HEK293 (cell line): ENCODE data around the gene ADRA2B.

ENCODE experiments used
- CTCF ChIA-PET: fragments of 350-600 bp; formaldehyde crosslinking; extraction: SDS; loops from one replicate; lab custom pipeline; 2021; ENCODE audit warnings: antibody characterized with exemption; lab: Yijun Ruan, JAX
- POLR2A ChIA-PET: fragments of 300-600 bp; formaldehyde crosslinking; extraction: SDS; loops from one replicate; lab custom pipeline; 2020; ENCODE audit warnings: antibody characterized with exemption, inconsistent platforms; lab: Yijun Ruan, JAX
- H3K27ac ChIP-seq: fragments of 200-500 bp; sonication (Bioruptor generic); 2 replicates; pipeline ENCODE4 v1.5.1; 2014; ENCODE audit warnings: low read depth, low read length, control low read depth, inconsistent platforms; ENCODE audit errors: extremely low read depth
- H3K36me3 ChIP-seq, 2 experiments: fragments of 200-500 bp in 1 of 2; sonication (Bioruptor generic) in 1 of 2; 1 replicate in 1 of 2; 2 replicates in 1 of 2; pipeline ENCODE4 v1.5.1; 2014 to 2017; ENCODE audit warnings: inconsistent platforms in 2 of 2, low read length in 2 of 2; ENCODE audit not compliant: control insufficient read depth in 2 of 2, insufficient read depth in 1 of 2
- H3K4me1 ChIP-seq: fragments of 200-500 bp; sonication (Bioruptor generic); 2 replicates; pipeline ENCODE4 v1.5.1; 2014; ENCODE audit warnings: mild to moderate bottlenecking, low read length, inconsistent platforms; ENCODE audit not compliant: control insufficient read depth, insufficient read depth
- H3K4me3 ChIP-seq: 2 replicates; pipeline ENCODE4 v1.5.1; 2011; ENCODE audit warnings: low read depth, mild to moderate bottlenecking, control low read depth, low read length, moderate library complexity
- H3K9me3 ChIP-seq: fragments of 200-500 bp; sonication (Bioruptor generic); 2 replicates; pipeline ENCODE4 v1.5.1; 2014; ENCODE audit warnings: low read depth, low read length, inconsistent platforms; ENCODE audit not compliant: control insufficient read depth, insufficient read depth
- HOXD13 ChIP-seq: sonication (generic); formaldehyde crosslinking; IDR thresholded peaks from 2 replicates; pipeline ENCODE4 v1.8.0; 2022; ENCODE audit warnings: missing genetic modification reagents, borderline replicate concordance
- KLF1 ChIP-seq: fragments of 450-650 bp; formaldehyde crosslinking; IDR thresholded peaks from 2 replicates; pipeline ENCODE4 v1.5.1; 2016; ENCODE audit warnings: missing biosample characterization, missing genetic modification characterization
- PRDM1 ChIP-seq: fragments of 450-650 bp; formaldehyde crosslinking; IDR thresholded peaks from 2 replicates; pipeline ENCODE4; 2016; ENCODE audit warnings: missing biosample characterization, missing genetic modification characterization
- TRIM28 ChIP-seq: IDR thresholded peaks from 2 replicates; pipeline ENCODE4 v1.6.1; 2011; ENCODE audit warnings: low read length, control low read depth, borderline replicate concordance
- ZBTB48 ChIP-seq: fragments of 450-650 bp; formaldehyde crosslinking; IDR thresholded peaks from 2 replicates; pipeline ENCODE4 v1.5.1; 2016; ENCODE audit warnings: missing biosample characterization, missing genetic modification characterization
- ZFP3 ChIP-seq: fragments of 450-650 bp; formaldehyde crosslinking; IDR thresholded peaks from 2 replicates; pipeline ENCODE4 v1.5.1; 2016; ENCODE audit warnings: low read depth, missing biosample characterization, missing genetic modification characterization
- ZFP37 ChIP-seq: fragments of 450-650 bp; formaldehyde crosslinking; IDR thresholded peaks from 2 replicates; pipeline ENCODE4 v1.5.1; 2016; ENCODE audit warnings: missing biosample characterization, missing genetic modification characterization
- ZNF112 ChIP-seq: fragments of 450-650 bp; formaldehyde crosslinking; IDR thresholded peaks from 2 replicates; pipeline ENCODE4 v1.5.0; 2017; ENCODE audit warnings: missing biosample characterization, missing genetic modification characterization
- ZNF146 ChIP-seq: fragments of 450-650 bp; formaldehyde crosslinking; IDR thresholded peaks from 2 replicates; pipeline ENCODE4 v1.5.1; 2016; ENCODE audit warnings: missing biosample characterization, missing genetic modification characterization
- ZNF223 ChIP-seq: fragments of 450-650 bp; formaldehyde crosslinking; IDR thresholded peaks from 2 replicates; pipeline ENCODE4 v1.5.1; 2016; ENCODE audit warnings: missing biosample characterization, missing genetic modification characterization
- ZNF239 ChIP-seq: fragments of 450-650 bp; formaldehyde crosslinking; IDR thresholded peaks from 2 replicates; pipeline ENCODE4 v1.5.1; 2016; ENCODE audit warnings: missing biosample characterization, missing genetic modification characterization
- ZNF24 ChIP-seq: fragments of 450-650 bp; formaldehyde crosslinking; IDR thresholded peaks from 2 replicates; pipeline ENCODE4 v1.5.1; 2016; ENCODE audit warnings: missing biosample characterization, missing genetic modification characterization
- ZNF335 ChIP-seq: fragments of 450-650 bp; formaldehyde crosslinking; conservative IDR thresholded peaks from 2 replicates; pipeline ENCODE4 v1.5.1; 2016; ENCODE audit warnings: missing biosample characterization, missing genetic modification characterization
- ZNF600 ChIP-seq: fragments of 450-650 bp; formaldehyde crosslinking; IDR thresholded peaks from 2 replicates; pipeline ENCODE4 v1.5.1; 2016; ENCODE audit warnings: missing biosample characterization, missing genetic modification characterization
- ZNF610 ChIP-seq: fragments of 450-650 bp; formaldehyde crosslinking; IDR thresholded peaks from 2 replicates; pipeline ENCODE4 v1.5.1; 2016; ENCODE audit warnings: missing biosample characterization, missing genetic modification characterization, borderline replicate concordance
- ZNF768 ChIP-seq: fragments of 450-650 bp; formaldehyde crosslinking; IDR thresholded peaks from 2 replicates; pipeline ENCODE4 v1.5.1; 2018; ENCODE audit warnings: missing biosample characterization, mild to moderate bottlenecking, missing genetic modification characterization
- ZNF792 ChIP-seq: fragments of 450-650 bp; formaldehyde crosslinking; IDR thresholded peaks from 2 replicates; pipeline ENCODE4 v1.5.1; 2016; ENCODE audit warnings: missing biosample characterization, missing genetic modification characterization
- ZSCAN23 ChIP-seq: fragments of 450-650 bp; formaldehyde crosslinking; IDR thresholded peaks from 2 replicates; pipeline ENCODE4 v1.5.1; 2016; ENCODE audit warnings: missing biosample characterization, missing genetic modification characterization
- TF ChIP-seq, protein P1 (sequence below): fragments of 450-650 bp; formaldehyde crosslinking; IDR thresholded peaks from 2 replicates; pipeline ENCODE4 v1.5.1; 2016; ENCODE audit warnings: missing biosample characterization, missing genetic modification characterization
- TF ChIP-seq, protein P2 (sequence below): fragments of 450-650 bp; formaldehyde crosslinking; IDR thresholded peaks from 2 replicates; pipeline ENCODE4 v1.5.1; 2017; ENCODE audit warnings: missing biosample characterization, missing genetic modification characterization

Gene ADRA2B

DNA sequence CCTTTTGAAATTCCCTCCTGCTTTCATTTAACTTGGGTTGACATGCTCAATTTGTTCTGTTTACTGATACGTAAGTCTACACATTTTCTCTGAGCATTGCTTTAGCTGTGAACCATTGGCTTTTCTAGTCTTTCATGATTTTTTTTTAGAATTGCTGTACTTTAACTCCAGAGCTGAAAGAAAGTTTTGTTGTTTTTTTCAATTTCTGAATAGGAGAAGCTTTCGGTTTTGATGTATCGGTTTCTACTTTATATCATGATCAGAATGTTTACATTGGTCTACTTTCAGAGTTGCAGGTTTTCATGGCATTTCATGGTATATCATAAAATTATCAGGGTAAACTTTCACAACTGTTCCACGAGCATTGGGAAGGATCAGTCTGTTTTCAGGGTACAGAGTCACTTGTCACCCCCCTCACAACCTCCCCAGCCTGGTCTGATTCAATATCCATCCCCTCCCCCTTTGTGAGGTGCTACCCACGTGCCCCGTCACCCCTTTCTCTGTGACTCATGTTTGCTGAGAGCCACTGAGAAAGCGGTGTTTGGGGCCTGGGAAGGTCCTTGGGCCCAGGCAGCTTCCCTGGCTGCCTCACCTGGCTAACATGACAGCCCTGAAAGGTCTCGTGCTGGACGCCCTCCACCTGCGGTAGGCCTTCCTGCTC lies 14.9 kb upstream of the ADRA2B start:
- POLR2A ChIA-PET: no interaction called here
- no peaks in the 10 kb centered on the region for H3K4me1 ChIP-seq
- H3K9me3 ChIP-seq: no peaks in the 10 kb centered on the region
- H3K36me3 ChIP-seq: no peaks in the 10 kb centered on the region
- H3K4me3 ChIP-seq: no peak overlapping the region
- TF ChIP-seq TRIM28: no peak
- TF ChIP-seq ZNF600 (tag by site-specific recombination): no peak
- TF ChIP-seq, protein P1, sequence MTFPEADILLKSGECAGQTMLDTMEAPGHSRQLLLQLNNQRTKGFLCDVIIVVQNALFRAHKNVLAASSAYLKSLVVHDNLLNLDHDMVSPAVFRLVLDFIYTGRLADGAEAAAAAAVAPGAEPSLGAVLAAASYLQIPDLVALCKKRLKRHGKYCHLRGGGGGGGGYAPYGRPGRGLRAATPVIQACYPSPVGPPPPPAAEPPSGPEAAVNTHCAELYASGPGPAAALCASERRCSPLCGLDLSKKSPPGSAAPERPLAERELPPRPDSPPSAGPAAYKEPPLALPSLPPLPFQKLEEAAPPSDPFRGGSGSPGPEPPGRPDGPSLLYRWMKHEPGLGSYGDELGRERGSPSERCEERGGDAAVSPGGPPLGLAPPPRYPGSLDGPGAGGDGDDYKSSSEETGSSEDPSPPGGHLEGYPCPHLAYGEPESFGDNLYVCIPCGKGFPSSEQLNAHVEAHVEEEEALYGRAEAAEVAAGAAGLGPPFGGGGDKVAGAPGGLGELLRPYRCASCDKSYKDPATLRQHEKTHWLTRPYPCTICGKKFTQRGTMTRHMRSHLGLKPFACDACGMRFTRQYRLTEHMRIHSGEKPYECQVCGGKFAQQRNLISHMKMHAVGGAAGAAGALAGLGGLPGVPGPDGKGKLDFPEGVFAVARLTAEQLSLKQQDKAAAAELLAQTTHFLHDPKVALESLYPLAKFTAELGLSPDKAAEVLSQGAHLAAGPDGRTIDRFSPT: no peak
- no peak for TF ChIP-seq ZNF792
- no peak for TF ChIP-seq ZNF610 (tag by site-specific recombination)
- TF ChIP-seq ZFP3: no peak
- no peak for TF ChIP-seq HOXD13 (CRISPR knock-in tag)
- no peak for TF ChIP-seq PRDM1
- TF ChIP-seq ZSCAN23 (tag by site-specific recombination): no peak
- no peak for TF ChIP-seq ZNF112
- TF ChIP-seq KLF1 (tag by site-specific recombination): no peak
- CTCF ChIA-PET: interaction anchor here (1.5 kb wide), 2 partner anchors 11 to 15 kb away, joined by 4 to 5 read pairs; partner anchors contain the start of gene ADRA2B
- no peak overlapping the region for H3K27ac ChIP-seq

DNA sequence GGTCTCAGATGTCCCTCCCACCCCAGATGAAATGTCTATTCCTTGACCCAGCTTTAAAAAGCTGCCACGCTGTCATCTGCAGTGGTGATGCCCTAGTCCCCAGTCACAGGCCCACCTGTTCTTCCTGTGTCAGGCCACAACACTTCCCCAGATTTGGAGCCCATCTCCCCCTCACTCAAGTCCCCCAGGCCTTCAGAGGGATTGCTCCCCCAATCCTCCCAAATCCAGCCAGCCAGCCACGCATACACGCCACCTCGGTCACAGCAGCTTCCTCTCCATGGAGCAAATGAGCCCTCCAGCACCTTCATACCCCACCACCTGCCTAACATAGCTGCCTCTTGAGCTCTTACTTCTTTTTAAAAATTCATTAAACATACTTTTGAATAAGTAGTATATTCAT lies 14.1 kb upstream of the ADRA2B start:
- CTCF ChIA-PET: interaction anchor here (0.6 to 1.5 kb wide), 4 partner anchors 9 to 33 kb away, joined by 4 to 5 read pairs (median 4); partner anchors contain the start of gene ADRA2B
- Histone ChIP-seq H3K4me1 (no peaks in the 10 kb centered on the region), H3K27ac (no peak overlapping the region), H3K36me3 (no peaks in the 10 kb centered on the region), H3K9me3 (no peaks in the 10 kb centered on the region), H3K4me3 (no peak overlapping the region)
- TF ChIP-seq, protein P1: no peak
- TF ChIP-seq, protein P2, sequence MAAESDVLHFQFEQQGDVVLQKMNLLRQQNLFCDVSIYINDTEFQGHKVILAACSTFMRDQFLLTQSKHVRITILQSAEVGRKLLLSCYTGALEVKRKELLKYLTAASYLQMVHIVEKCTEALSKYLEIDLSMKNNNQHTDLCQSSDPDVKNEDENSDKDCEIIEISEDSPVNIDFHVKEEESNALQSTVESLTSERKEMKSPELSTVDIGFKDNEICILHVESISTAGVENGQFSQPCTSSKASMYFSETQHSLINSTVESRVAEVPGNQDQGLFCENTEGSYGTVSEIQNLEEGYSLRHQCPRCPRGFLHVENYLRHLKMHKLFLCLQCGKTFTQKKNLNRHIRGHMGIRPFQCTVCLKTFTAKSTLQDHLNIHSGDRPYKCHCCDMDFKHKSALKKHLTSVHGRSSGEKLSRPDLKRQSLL: no peak
- TF ChIP-seq TRIM28 (no peak), ZBTB48 (tag by site-specific recombination) (no peak), ZFP37 (tag by site-specific recombination) (no peak), ZNF335 (tag by site-specific recombination) (no peak), ZNF223 (tag by site-specific recombination) (no peak), ZNF239 (tag by site-specific recombination) (no peak), ZNF24 (tag by site-specific recombination) (no peak), ZNF146 (tag by site-specific recombination) (no peak), ZNF768 (tag by site-specific recombination) (no peak)
- POLR2A ChIA-PET: no interaction called here
